LNCAP (cell line): ENCODE data around the gene RBM48.

Experiments
- TF ChIP-seq, protein P1 (sequence below): fragments of 450-650 bp; IDR thresholded peaks from 2 replicates; pipeline ENCODE4 v1.5.1; 2017; ENCODE audit warnings: mild to moderate bottlenecking

The RBM48 gene

DNA sequence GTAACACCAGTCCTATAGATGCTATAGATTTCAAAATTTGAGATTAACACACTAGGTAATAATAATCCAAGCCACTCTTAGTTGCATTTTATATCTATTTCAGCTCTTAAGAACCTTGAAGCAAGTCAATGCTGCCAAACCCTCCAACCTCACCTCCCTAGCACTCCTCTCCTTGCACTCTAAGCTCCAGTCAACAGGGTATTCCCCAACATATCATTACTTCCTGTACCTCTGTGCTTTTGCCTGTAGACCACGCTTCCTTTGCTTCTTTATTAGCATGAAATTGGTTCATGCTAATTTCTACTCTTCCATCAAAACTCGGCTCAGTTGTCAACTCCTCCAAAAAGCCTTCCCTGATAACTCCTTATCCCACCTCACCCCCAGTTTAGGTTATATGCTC is 24.8 kb upstream of the RBM48 start:
- TF ChIP-seq, protein P1, sequence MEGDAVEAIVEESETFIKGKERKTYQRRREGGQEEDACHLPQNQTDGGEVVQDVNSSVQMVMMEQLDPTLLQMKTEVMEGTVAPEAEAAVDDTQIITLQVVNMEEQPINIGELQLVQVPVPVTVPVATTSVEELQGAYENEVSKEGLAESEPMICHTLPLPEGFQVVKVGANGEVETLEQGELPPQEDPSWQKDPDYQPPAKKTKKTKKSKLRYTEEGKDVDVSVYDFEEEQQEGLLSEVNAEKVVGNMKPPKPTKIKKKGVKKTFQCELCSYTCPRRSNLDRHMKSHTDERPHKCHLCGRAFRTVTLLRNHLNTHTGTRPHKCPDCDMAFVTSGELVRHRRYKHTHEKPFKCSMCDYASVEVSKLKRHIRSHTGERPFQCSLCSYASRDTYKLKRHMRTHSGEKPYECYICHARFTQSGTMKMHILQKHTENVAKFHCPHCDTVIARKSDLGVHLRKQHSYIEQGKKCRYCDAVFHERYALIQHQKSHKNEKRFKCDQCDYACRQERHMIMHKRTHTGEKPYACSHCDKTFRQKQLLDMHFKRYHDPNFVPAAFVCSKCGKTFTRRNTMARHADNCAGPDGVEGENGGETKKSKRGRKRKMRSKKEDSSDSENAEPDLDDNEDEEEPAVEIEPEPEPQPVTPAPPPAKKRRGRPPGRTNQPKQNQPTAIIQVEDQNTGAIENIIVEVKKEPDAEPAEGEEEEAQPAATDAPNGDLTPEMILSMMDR: no peak

DNA sequence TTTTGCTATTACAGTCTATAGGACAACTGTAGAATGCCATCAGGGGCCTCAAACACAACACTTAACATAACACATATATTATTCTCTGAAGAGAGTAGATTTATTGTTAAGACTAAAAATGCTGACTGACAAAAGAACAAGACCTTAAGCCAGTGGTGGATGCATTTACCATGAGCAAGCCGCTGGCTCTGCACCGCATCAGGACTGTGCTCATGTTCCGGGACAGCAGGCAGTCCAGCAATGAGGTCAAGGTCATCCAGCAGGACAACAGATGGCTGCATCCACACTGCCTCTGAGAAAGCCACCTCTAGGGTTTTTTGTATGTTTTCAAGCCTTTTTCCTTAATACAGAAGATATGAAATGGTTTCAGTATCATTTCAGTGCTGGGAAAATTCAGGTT is 24.0 kb upstream of the RBM48 start:
- TF ChIP-seq, protein P1: no peak

GRCh38 chr7:92506363-92506762 is 22.2 kb upstream of the RBM48 start:
- TF ChIP-seq, protein P1: no peak

DNA sequence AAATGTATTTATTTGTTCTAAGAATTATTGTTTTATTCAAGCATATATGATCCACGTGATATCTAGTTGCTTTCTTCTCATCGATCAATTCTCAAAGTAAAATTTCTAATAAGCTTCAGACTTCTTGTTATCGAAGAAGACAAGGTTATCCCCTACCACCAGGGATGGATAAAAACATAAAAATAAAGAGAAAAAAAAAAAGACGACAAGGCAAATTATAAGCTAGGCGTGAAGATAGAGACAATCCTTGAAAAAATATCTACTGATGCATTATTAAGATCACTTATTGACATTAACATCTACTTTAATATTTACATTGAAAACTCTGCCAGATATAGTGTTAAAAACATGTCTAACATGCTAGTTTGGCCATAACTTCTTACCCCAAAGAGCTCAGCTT is 19.6 kb upstream of the RBM48 start:
- TF ChIP-seq, protein P1: no peak

- TF ChIP-seq, protein P1: no peak
Measured at GRCh38 chr7:92513167-92513902, 15.3 kb upstream of the RBM48 start.

- TF ChIP-seq, protein P1: no peak
Measured at GRCh38 chr7:92517631-92518030, 11.0 kb upstream of the RBM48 start.

GRCh38 chr7:92520024-92520423 is 8.6 kb upstream of the RBM48 start:
- TF ChIP-seq, protein P1: no peak

DNA sequence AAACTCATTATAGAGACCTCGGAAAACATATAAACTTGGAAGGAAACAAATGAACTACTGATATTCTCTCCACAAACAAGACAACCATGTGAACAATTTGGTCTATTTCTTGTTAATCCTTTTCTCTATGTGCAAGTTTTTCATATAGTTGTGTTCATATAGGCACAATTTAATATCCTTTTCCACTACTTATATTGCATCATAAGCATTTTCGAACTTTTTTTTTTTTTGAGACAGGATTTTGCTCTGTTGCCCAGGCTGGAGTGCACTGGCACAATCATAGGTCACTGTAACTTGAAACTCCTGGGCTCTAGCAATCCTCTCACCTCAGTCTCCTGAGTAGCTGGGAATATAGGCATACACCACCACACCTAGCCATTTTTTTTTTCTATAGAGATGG is 5.5 kb upstream of the RBM48 start:
- TF ChIP-seq, protein P1: no peak
